ENCODE data around the gene TMEM233. TPM values are rescaled to one million over a fixed set of nuclear protein-coding genes. Genes with fewer than 3 reads are reported as not detected.

Gene TMEM233
- total and polyA plus RNA-seq, 10 of the 15 experiments (the other 5 are each of a cell fraction or from before 2014, with no cell fraction given) = not detected

DNA sequence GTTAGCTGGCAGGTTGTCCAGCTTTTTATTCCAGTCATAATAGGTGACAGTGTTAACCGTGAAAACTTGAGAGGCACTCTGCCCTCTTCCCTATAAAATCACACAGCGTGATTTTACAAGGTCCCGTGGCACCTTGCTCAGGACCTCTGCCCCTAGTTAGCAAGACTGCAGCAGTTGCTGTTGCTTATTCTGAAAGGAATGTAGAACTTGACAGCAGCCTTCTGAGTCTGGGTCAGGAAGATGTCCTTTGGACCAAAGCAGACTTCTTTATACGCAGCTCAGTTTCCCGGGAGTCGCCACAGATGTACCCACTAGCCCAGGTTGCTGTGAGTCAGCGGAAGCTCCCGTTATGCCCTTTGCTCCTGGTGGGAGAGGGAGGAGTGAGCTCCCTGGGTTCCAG is 87.5 kb downstream of the TMEM233 start:
- ATAC-seq (no peak), FAIRE-seq (no peak), DNase-seq (ENCODE audit: low read depth, low spot score) (no peak)
- ChIA-PET RAD21 (ENCODE audit: unreplicated experiment) (interaction anchor here (0.9 to 5.0 kb wide), 7 partner anchors 9 to 221 kb away, joined by 3 to 41 read pairs (median 5); partner anchors contain the start of gene PRKAB1), CTCF (interaction anchor here (1.5 to 8.6 kb wide), 6 partner anchors 11 to 237 kb away, joined by 3 to 91 read pairs (median 12); partner anchors contain the start of gene PRKAB1), POLR2A (interaction anchor here (2.2 to 3.9 kb wide), 2 partner anchors 11 to 16 kb away, joined by 12 to 54 read pairs; partner anchors contain the start of gene PRKAB1), SMC1A (ENCODE audit: uncharacterized antibody, unreplicated experiment) (interaction anchor here (1.7 to 5.7 kb wide), 3 partner anchors 11 to 19 kb away, joined by 3 to 83 read pairs (median 10); partner anchors contain the start of gene PRKAB1)
- in situ Hi-C loops (cut with MboI) = no loop called here
- no TSS peak for BruUV-seq (replicated peaks)
- intact Hi-C loops (cut with micrococcal nuclease; ENCODE audit: unreplicated experiment) = no loop called here
- Histone ChIP-seq H3K27me3 (replicated peaks in 1 of 2; ENCODE audit: control insufficient read depth in 2 of 2, insufficient read depth in 2 of 2, low read length in 1 of 2) (no peaks in the 10 kb centered on the region), H4K20me1 (ENCODE audit: control insufficient read depth, insufficient read depth) (no peaks in the 10 kb centered on the region), H3K4me3 (no peak overlapping the region), H2AFZ (ENCODE audit: control insufficient read depth, low read depth, low read length) (no peak overlapping the region), H3K79me2 (ENCODE audit: control insufficient read depth, insufficient read depth, low read length) (no peaks in the 10 kb centered on the region), H3K9me3 (replicated peaks; ENCODE audit: control insufficient read depth, insufficient read depth, low read length) (no peaks in the 10 kb centered on the region), H3K36me3 (ENCODE audit: control insufficient read depth in 2 of 2, insufficient read depth in 2 of 2, low read length in 1 of 2) (peaks cover 20 to 24% of the 10 kb centered on the region in 2 experiments), H3K4me2 (ENCODE audit: control insufficient read depth, insufficient read depth) (no peak overlapping the region), H3K27ac (ENCODE audit: control insufficient read depth, insufficient read depth) (no peak overlapping the region; the same call in 1 of the 2 replicates), H3K9ac (ENCODE audit: control insufficient read depth, insufficient read depth, low read length) (no peak overlapping the region), H3K4me1 (ENCODE audit: control insufficient read depth, insufficient read depth, low read length) (peaks cover 20% of the 10 kb centered on the region)
- 86% methylated on average over 8 of the region's 8 CpGs for WGBS (ENCODE audit: insufficient coverage, insufficient replicate concordance, low lambda C conversion rate, missing lambda C conversion rate)
- no peak for TF ChIP-seq BCL11A (IDR thresholded peaks at IDR 0.05; ENCODE audit: low read depth, low read length)
- no peak for TF ChIP-seq ZNF384 (IDR thresholded peaks at IDR 0.05; ENCODE audit: borderline replicate concordance, low read depth, low read length)
- TF ChIP-seq STAT1 (conservative IDR thresholded peaks at IDR 0.05) = no peak
- no peak for TF ChIP-seq PAX5 (IDR thresholded peaks at IDR 0.05; ENCODE audit: borderline replicate concordance, low read depth, low read length)
- TF ChIP-seq, protein P1, sequence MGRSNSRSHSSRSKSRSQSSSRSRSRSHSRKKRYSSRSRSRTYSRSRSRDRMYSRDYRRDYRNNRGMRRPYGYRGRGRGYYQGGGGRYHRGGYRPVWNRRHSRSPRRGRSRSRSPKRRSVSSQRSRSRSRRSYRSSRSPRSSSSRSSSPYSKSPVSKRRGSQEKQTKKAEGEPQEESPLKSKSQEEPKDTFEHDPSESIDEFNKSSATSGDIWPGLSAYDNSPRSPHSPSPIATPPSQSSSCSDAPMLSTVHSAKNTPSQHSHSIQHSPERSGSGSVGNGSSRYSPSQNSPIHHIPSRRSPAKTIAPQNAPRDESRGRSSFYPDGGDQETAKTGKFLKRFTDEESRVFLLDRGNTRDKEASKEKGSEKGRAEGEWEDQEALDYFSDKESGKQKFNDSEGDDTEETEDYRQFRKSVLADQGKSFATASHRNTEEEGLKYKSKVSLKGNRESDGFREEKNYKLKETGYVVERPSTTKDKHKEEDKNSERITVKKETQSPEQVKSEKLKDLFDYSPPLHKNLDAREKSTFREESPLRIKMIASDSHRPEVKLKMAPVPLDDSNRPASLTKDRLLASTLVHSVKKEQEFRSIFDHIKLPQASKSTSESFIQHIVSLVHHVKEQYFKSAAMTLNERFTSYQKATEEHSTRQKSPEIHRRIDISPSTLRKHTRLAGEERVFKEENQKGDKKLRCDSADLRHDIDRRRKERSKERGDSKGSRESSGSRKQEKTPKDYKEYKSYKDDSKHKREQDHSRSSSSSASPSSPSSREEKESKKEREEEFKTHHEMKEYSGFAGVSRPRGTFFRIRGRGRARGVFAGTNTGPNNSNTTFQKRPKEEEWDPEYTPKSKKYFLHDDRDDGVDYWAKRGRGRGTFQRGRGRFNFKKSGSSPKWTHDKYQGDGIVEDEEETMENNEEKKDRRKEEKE (IDR thresholded peaks at IDR 0.05) = no peak
- TF ChIP-seq SMAD1 (IDR thresholded peaks at IDR 0.05; ENCODE audit: low read depth, partially characterized antibody) = no peak
- TF ChIP-seq LARP7 (IDR thresholded peaks at IDR 0.05) = no peak
- no peak for TF ChIP-seq BRCA1 (IDR thresholded peaks at IDR 0.05; ENCODE audit: low read depth, low read length)
- TF ChIP-seq HCFC1 (IDR thresholded peaks at IDR 0.05; ENCODE audit: low read length) = no peak
- no peak for TF ChIP-seq ZNF274 (IDR thresholded peaks at IDR 0.05; ENCODE audit: insufficient read depth, insufficient read length)
- TF ChIP-seq, protein P2, sequence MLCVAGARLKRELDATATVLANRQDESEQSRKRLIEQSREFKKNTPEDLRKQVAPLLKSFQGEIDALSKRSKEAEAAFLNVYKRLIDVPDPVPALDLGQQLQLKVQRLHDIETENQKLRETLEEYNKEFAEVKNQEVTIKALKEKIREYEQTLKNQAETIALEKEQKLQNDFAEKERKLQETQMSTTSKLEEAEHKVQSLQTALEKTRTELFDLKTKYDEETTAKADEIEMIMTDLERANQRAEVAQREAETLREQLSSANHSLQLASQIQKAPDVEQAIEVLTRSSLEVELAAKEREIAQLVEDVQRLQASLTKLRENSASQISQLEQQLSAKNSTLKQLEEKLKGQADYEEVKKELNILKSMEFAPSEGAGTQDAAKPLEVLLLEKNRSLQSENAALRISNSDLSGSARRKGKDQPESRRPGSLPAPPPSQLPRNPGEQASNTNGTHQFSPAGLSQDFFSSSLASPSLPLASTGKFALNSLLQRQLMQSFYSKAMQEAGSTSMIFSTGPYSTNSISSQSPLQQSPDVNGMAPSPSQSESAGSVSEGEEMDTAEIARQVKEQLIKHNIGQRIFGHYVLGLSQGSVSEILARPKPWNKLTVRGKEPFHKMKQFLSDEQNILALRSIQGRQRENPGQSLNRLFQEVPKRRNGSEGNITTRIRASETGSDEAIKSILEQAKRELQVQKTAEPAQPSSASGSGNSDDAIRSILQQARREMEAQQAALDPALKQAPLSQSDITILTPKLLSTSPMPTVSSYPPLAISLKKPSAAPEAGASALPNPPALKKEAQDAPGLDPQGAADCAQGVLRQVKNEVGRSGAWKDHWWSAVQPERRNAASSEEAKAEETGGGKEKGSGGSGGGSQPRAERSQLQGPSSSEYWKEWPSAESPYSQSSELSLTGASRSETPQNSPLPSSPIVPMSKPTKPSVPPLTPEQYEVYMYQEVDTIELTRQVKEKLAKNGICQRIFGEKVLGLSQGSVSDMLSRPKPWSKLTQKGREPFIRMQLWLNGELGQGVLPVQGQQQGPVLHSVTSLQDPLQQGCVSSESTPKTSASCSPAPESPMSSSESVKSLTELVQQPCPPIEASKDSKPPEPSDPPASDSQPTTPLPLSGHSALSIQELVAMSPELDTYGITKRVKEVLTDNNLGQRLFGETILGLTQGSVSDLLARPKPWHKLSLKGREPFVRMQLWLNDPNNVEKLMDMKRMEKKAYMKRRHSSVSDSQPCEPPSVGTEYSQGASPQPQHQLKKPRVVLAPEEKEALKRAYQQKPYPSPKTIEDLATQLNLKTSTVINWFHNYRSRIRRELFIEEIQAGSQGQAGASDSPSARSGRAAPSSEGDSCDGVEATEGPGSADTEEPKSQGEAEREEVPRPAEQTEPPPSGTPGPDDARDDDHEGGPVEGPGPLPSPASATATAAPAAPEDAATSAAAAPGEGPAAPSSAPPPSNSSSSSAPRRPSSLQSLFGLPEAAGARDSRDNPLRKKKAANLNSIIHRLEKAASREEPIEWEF (IDR thresholded peaks at IDR 0.05; ENCODE audit: insufficient replicate concordance, low read depth, low read length) = no peak
- TF ChIP-seq IRF4 (IDR thresholded peaks at IDR 0.05; ENCODE audit: low read depth, low read length) = no peak
- TF ChIP-seq NBN (IDR thresholded peaks at IDR 0.05) = no peak
- TF ChIP-seq, protein P3, sequence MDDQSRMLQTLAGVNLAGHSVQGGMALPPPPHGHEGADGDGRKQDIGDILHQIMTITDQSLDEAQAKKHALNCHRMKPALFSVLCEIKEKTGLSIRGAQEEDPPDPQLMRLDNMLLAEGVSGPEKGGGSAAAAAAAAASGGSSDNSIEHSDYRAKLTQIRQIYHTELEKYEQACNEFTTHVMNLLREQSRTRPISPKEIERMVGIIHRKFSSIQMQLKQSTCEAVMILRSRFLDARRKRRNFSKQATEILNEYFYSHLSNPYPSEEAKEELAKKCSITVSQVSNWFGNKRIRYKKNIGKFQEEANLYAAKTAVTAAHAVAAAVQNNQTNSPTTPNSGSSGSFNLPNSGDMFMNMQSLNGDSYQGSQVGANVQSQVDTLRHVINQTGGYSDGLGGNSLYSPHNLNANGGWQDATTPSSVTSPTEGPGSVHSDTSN (IDR thresholded peaks at IDR 0.05; ENCODE audit: insufficient replicate concordance, low read depth, low read length) = no peak
- TF ChIP-seq, protein P4, sequence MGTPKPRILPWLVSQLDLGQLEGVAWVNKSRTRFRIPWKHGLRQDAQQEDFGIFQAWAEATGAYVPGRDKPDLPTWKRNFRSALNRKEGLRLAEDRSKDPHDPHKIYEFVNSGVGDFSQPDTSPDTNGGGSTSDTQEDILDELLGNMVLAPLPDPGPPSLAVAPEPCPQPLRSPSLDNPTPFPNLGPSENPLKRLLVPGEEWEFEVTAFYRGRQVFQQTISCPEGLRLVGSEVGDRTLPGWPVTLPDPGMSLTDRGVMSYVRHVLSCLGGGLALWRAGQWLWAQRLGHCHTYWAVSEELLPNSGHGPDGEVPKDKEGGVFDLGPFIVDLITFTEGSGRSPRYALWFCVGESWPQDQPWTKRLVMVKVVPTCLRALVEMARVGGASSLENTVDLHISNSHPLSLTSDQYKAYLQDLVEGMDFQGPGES (IDR thresholded peaks at IDR 0.05) = no peak

Measured in GM12878 (cell line).